Fibroblast of lung (primary cell): Measurements from ENCODE around the gene BCO1.

Experiments used
- CTCF ChIP-seq, 2 donors: IDR thresholded peaks in 1 of 2; conservative IDR thresholded peaks in 1 of 2; 1 replicate in 1 of 2; 2 replicates in 1 of 2; pipeline ENCODE4 v1.5.1; 2011 to 2012; ENCODE audit warnings: low read length in 2 of 2, control low read depth in 1 of 2, inconsistent platforms in 1 of 2, low read depth in 1 of 2, mild to moderate bottlenecking in 1 of 2
- EZH2 ChIP-seq: IDR thresholded peaks from 2 replicates; pipeline ENCODE4 v1.5.1; 2012; ENCODE audit warnings: low read length, control low read depth, mild to moderate bottlenecking; ENCODE audit errors: missing control alignments

DNA sequence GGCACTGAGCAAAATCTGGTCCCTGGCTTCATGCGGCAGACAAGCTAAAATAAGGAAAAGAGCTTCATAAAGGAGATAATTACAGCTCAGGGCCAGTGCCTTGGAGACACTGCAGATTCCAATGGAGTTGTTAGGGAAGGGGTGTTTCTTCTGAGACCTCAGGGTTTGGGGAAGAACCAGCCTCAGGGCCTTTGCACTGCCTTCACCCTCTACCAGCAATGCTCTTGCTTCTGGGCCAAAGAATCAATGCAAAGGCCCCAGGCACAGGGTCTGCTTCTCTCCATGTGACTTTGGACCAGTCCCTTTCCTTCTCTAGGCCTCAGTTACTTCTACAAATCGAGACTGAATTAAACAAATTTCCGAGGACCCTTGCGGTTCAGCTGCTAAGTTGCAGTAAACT lies 40.0 kb downstream of the BCO1 start:
- TF ChIP-seq EZH2 (no peak), CTCF (conservative IDR thresholded peaks at IDR 0.05 in 1 of 2, IDR thresholded peaks at IDR 0.05 in 1 of 2; ENCODE audit: low read depth in 1 of 2, low read length in 2 of 2) (no peak)
